Neural progenitor cell (in vitro differentiated cells): ENCODE measurements around the gene EPHA1.

Experiments used
- EZH2 ChIP-seq: fragments of 200-600 bp; sonication (generic); IDR thresholded peaks from 2 replicates; pipeline ENCODE4 v1.6.1; 2017; ENCODE audit warnings: antibody characterized with exemption, mild to moderate bottlenecking, moderate library complexity
- TF ChIP-seq, protein P1 (sequence below): fragments of 200-600 bp; sonication (generic); IDR thresholded peaks from 2 replicates; pipeline ENCODE4 v1.5.1; 2017; ENCODE audit warnings: antibody characterized with exemption, mild to moderate bottlenecking

DNA sequence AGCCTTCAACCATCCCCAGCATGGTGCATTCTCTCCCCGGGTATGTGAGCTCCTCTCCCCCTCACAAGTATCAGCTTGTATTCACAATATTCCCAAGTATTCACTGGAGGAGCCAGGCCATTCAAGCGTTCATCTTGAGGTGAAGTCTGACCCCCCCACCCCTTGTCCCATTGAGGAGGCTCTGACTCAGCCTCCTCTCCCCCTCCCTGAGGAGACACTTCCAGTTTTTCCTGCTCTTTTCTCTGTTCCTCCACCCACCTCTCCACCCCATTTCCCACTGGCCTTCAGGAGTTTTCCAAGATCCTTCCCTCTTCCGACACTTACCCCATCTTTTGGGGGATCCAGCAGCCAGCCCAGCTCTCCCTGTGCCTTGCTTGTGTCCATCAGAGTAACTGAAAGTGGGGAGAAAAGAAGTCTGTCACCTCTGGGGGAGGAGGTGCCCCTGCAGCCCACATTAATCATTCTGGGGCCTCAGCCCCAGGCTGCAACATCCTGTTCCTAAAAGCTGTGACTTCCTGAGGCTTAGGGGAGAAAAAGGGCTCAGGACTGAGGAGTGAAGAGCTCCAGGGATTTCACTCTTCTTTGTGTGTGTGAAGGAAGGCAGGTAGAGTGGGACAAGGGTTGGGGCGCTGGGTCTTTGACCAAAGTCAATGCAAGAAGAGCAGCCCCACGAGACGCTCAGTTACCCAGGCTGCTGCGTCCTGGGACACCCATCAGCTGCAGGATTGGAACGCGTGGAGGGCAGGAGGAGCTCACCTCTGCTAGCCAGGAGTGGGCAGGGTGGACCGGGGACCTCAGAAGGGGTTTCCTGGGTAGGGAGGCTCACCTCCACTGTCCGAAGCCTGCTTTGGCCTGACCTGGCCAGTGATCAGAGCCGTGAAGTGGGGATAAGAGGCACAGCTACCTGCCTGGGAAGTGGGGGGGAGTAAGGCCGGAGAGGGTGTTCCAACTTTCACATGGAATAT lies 1.1 kb downstream of the EPHA1 start:
- TF ChIP-seq, protein P1, sequence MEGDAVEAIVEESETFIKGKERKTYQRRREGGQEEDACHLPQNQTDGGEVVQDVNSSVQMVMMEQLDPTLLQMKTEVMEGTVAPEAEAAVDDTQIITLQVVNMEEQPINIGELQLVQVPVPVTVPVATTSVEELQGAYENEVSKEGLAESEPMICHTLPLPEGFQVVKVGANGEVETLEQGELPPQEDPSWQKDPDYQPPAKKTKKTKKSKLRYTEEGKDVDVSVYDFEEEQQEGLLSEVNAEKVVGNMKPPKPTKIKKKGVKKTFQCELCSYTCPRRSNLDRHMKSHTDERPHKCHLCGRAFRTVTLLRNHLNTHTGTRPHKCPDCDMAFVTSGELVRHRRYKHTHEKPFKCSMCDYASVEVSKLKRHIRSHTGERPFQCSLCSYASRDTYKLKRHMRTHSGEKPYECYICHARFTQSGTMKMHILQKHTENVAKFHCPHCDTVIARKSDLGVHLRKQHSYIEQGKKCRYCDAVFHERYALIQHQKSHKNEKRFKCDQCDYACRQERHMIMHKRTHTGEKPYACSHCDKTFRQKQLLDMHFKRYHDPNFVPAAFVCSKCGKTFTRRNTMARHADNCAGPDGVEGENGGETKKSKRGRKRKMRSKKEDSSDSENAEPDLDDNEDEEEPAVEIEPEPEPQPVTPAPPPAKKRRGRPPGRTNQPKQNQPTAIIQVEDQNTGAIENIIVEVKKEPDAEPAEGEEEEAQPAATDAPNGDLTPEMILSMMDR, result no peak
- TF ChIP-seq EZH2, result no peak
